GM23338 (cell line): ENCODE results near the gene RPS6KC1. TPM values are rescaled to one million over a fixed set of nuclear protein-coding genes. Genes with fewer than 3 reads are reported as not detected.
"Not testable (repeated sequence)": the region's sequence is repeated elsewhere in the genome, so short reads cannot be mapped to it uniquely, and the experiment has no call there.

ENCODE experiments used
- ATAC-seq: fragments of 200-7000 bp; cut with Tn5 transposase; 3 replicates; pipeline ENCODE4 v1.9.1; 2020
- DNase-seq: peaks from one replicate; pipeline ENCODE4 v3.0.0-alpha.2; 2015; ENCODE audit warnings: low spot score
- H2AFZ ChIP-seq: fragments of 200-600 bp; sonication (generic); 2 replicates; pipeline ENCODE4 v1.8.0; 2016; ENCODE audit warnings: antibody characterized with exemption, mild to moderate bottlenecking, moderate library complexity
- H3F3A ChIP-seq: fragments of 200-600 bp; sonication (generic); replicated peaks from 2 replicates; pipeline ENCODE4 v1.8.0; 2017; ENCODE audit warnings: antibody characterized with exemption, mixed run types, low read depth
- H3K27ac ChIP-seq: fragments of 200-600 bp; sonication (generic); 2 replicates; pipeline ENCODE4 v1.6.1; 2016; ENCODE audit warnings: low read depth
- H3K27me3 ChIP-seq: fragments of 200-600 bp; sonication (generic); 2 replicates; pipeline ENCODE4 v1.8.0; 2016; ENCODE audit warnings: mild to moderate bottlenecking, mixed run types, moderate library complexity; ENCODE audit not compliant: insufficient read depth
- H3K36me3 ChIP-seq: fragments of 200-600 bp; sonication (generic); 2 replicates; pipeline ENCODE4 v1.8.0; 2016; ENCODE audit warnings: mild to moderate bottlenecking; ENCODE audit not compliant: insufficient read depth
- H3K4me1 ChIP-seq: fragments of 200-600 bp; sonication (generic); 2 replicates; pipeline ENCODE4 v1.8.0; 2016; ENCODE audit warnings: mild to moderate bottlenecking, moderate library complexity; ENCODE audit not compliant: insufficient read depth
- H3K4me2 ChIP-seq: fragments of 200-600 bp; sonication (generic); 2 replicates; pipeline ENCODE4 v1.7.1; 2017; ENCODE audit warnings: mixed run types
- H3K4me3 ChIP-seq: fragments of 200-600 bp; sonication (generic); 2 replicates; pipeline ENCODE4 v1.6.1; 2016; ENCODE audit warnings: mixed run types
- H3K79me2 ChIP-seq: fragments of 200-600 bp; sonication (generic); replicated peaks from 2 replicates; pipeline ENCODE4 v1.8.0; 2017; ENCODE audit warnings: mild to moderate bottlenecking; ENCODE audit not compliant: insufficient read depth
- H3K9me2 ChIP-seq: fragments of 200-600 bp; sonication (generic); 2 replicates; pipeline ENCODE4 v1.8.0; 2017; ENCODE audit not compliant: insufficient read depth
- H4K20me1 ChIP-seq: fragments of 200-600 bp; sonication (generic); replicated peaks from 2 replicates; pipeline ENCODE4 v1.8.0; 2017; ENCODE audit warnings: mild to moderate bottlenecking; ENCODE audit not compliant: insufficient read depth
- H3K27ac Mint-ChIP-seq: 2 replicates; pipeline ENCODE4 v1.8.0; 2020; ENCODE audit warnings: inconsistent platforms, mild to moderate bottlenecking, moderate library complexity, mixed read lengths
- H3K27me3 Mint-ChIP-seq: 3 replicates; pipeline ENCODE4 v1.8.0; 2022; ENCODE audit warnings: low read depth, mild to moderate bottlenecking, moderate library complexity, mixed read lengths, inconsistent platforms; ENCODE audit not compliant: insufficient read depth, poor library complexity
- H3K36me3 Mint-ChIP-seq: 3 replicates; pipeline ENCODE4 v1.8.0; 2021; ENCODE audit warnings: low read depth, mild to moderate bottlenecking, inconsistent platforms, moderate library complexity, mixed read lengths
- H3K4me1 Mint-ChIP-seq: 3 replicates; pipeline ENCODE4 v1.8.0; 2020; ENCODE audit warnings: mild to moderate bottlenecking, inconsistent platforms, mixed read lengths
- H3K4me3 Mint-ChIP-seq: 3 replicates; pipeline ENCODE4 v1.8.0; 2021; ENCODE audit warnings: moderate library complexity, mild to moderate bottlenecking, inconsistent platforms, mixed read lengths
- H3K9me3 Mint-ChIP-seq: 3 replicates; pipeline ENCODE4 v1.8.0; 2020; ENCODE audit warnings: moderate library complexity, mild to moderate bottlenecking, inconsistent platforms, mixed read lengths
- CREB1 ChIP-seq: fragments of 250-450 bp; sonication (Bioruptor Pico); IDR thresholded peaks from 2 replicates; pipeline ENCODE4 v1.5.0; 2020; ENCODE audit warnings: low read depth, mild to moderate bottlenecking, moderate library complexity
- EZH2 ChIP-seq: fragments of 200-600 bp; sonication (generic); IDR thresholded peaks from one replicate; pipeline ENCODE4 v1.8.0; 2017; ENCODE audit warnings: antibody characterized with exemption, mild to moderate bottlenecking, low read depth; ENCODE audit not compliant: unreplicated experiment
- EZH2phosphoT487 ChIP-seq: fragments of 200-600 bp; sonication (generic); IDR thresholded peaks from one replicate; pipeline ENCODE4 v1.8.1; 2018; ENCODE audit warnings: antibody characterized with exemption; ENCODE audit not compliant: unreplicated experiment
- JUNB ChIP-seq: IDR thresholded peaks from one replicate; pipeline ENCODE4 v1.6.1; 2016; ENCODE audit warnings: antibody characterized with exemption; ENCODE audit not compliant: unreplicated experiment
- NANOG ChIP-seq: IDR thresholded peaks from 2 replicates; pipeline ENCODE4 v1.6.1; 2016; ENCODE audit warnings: antibody characterized with exemption, borderline replicate concordance
- POLR2AphosphoS5 ChIP-seq: IDR thresholded peaks from 2 replicates; pipeline ENCODE4 v1.6.1; 2016; ENCODE audit warnings: antibody characterized with exemption, low read depth
- STAT1 ChIP-seq: IDR thresholded peaks from one replicate; pipeline ENCODE4 v1.6.1; 2016; ENCODE audit warnings: antibody characterized with exemption; ENCODE audit not compliant: unreplicated experiment
- ZNF114 ChIP-seq: fragments of 250-450 bp; sonication (Bioruptor Pico); IDR thresholded peaks from 2 replicates; pipeline ENCODE4 v1.5.0; 2020; ENCODE audit warnings: mild to moderate bottlenecking, moderate library complexity
- ZNF331 ChIP-seq: fragments of 250-450 bp; sonication (Bioruptor Pico); IDR thresholded peaks from 2 replicates; pipeline ENCODE4 v1.5.0; 2020; ENCODE audit warnings: low read depth, mild to moderate bottlenecking, moderate library complexity
- polyA plus RNA-seq: library from polyadenylated mRNA; unstranded; fragments of >200 nt; fragmentation: Nextera tagmentation; extraction: Ambion mirVana; gene quantifications from 2 replicates; pipeline ENCODE4 v1.2.1, GENCODE V29; 2016
- total RNA-seq: library from RNA; depleted of rRNA; stranded (reverse); fragments of >200 nt; shearing (Covaris generic); gene quantifications from 2 replicates; pipeline ENCODE4 v1.2.3, GENCODE V29; 2014
- TF ChIP-seq, protein P1 (sequence below): IDR thresholded peaks from 2 replicates; pipeline ENCODE4 v1.6.1; 2016; ENCODE audit warnings: antibody characterized with exemption
- TF ChIP-seq, protein P2 (sequence below): IDR thresholded peaks from one replicate; pipeline ENCODE4 v1.6.1; 2018; ENCODE audit warnings: antibody characterized with exemption; ENCODE audit not compliant: unreplicated experiment

RPS6KC1 gene
- total and polyA plus RNA-seq, 2 experiments from 2014 or later, result 7.9 to 24.9 TPM

DNA sequence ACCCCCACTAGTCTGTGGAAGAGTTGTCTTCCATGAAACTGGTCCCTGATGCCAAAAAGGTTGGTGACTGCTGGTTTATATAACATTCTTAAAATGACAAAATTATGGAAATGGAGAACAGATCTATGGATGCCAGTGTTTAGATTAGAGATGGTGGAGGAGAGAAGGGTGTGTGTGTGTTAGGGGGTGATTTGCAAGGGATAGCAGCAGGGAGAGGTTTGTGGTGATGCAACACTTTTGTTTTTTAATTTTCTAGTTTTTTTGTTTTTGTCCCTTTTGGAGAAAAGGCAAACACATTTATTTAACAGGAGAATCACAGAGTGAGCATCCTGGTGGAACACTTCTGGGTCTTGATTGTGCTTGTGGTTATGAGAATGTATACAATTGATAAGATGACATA is 143.8 kb downstream of the RPS6KC1 start:
- H3K9me3 Mint-ChIP-seq, result peaks cover 7% of the 10 kb centered on the region; the same call in 1 of the 3 replicates
- TF ChIP-seq, protein P1, sequence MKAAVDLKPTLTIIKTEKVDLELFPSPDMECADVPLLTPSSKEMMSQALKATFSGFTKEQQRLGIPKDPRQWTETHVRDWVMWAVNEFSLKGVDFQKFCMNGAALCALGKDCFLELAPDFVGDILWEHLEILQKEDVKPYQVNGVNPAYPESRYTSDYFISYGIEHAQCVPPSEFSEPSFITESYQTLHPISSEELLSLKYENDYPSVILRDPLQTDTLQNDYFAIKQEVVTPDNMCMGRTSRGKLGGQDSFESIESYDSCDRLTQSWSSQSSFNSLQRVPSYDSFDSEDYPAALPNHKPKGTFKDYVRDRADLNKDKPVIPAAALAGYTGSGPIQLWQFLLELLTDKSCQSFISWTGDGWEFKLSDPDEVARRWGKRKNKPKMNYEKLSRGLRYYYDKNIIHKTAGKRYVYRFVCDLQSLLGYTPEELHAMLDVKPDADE, result no peak
- TF ChIP-seq ZNF114 (CRISPR knock-in tag) (no peak), ZNF331 (no peak), POLR2AphosphoS5 (no peak)
- H3K36me3 Mint-ChIP-seq, result peaks cover 27% of the 10 kb centered on the region
- ATAC-seq, result no peak
- H3K27me3 Mint-ChIP-seq, result no peaks in the 10 kb centered on the region
- no peaks in the 10 kb centered on the region for H3K36me3 ChIP-seq
- peaks cover 3% of the 10 kb centered on the region; the same call in 1 of the 2 replicates for H3K79me2 ChIP-seq
- H3K4me2 ChIP-seq, result no peak overlapping the region
- H3K4me3 Mint-ChIP-seq, result no peak overlapping the region
- H3K27ac Mint-ChIP-seq, result no peak overlapping the region
- H3K27ac ChIP-seq, result no peak overlapping the region
- H3K4me3 ChIP-seq, result no peak overlapping the region
- no peaks in the 10 kb centered on the region for H4K20me1 ChIP-seq
- DNase-seq, result no peak
- H3F3A ChIP-seq, result no peaks in the 10 kb centered on the region
- peaks cover 3% of the 10 kb centered on the region; the same call in 1 of the 2 replicates for H3K4me1 ChIP-seq
- H3K4me1 Mint-ChIP-seq, result no peaks in the 10 kb centered on the region
- H3K9me2 ChIP-seq, result 0 out of 2 replicates have a peak, but pooled peaks cover 4% of the 10 kb centered on the region
- H2AFZ ChIP-seq, result no peak overlapping the region
- no peaks in the 10 kb centered on the region for H3K27me3 ChIP-seq

DNA sequence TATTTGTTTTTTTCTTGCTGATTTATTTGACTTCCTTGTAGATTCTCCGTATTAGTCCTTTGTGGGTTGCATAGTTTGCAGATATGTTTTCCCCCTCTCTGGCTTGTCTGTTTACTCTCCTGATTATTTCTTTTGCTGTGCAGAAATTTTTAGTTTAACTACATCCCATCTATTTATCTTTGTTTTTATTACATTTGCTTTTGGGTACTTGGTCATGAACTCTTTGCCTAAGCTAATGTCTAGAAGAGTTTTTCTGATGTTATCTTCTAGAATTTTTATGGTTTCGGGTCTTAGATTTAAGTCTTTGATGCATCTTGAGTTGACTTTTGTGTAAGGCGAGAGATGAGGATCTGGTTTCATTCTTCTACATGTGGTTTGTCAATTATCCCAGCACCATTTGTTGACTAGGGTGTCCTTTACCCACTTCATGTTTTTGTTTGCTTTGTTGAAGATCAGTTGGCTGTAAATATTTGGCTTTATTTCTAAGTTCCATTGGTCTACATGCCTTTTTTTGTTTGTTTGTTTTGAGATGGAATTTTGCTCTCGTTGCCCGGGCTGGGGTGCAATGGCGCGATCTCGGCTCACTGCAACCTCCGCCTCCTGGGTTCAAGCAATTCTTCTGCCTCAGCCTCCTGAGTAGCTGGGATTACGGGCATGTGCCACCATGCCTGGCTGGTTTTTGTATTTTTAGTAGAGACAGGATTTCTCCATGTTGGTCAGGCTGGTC is 145.4 kb downstream of the RPS6KC1 start:
- peaks cover 31% of the 10 kb centered on the region for H3K36me3 Mint-ChIP-seq
- not testable (repeated sequence) for H3K36me3 ChIP-seq, H3K4me3 Mint-ChIP-seq, DNase-seq, H3K27ac ChIP-seq, H3K9me3 Mint-ChIP-seq, H3K9me2 ChIP-seq, H3K27ac Mint-ChIP-seq, H3K79me2 ChIP-seq, H2AFZ ChIP-seq, H3K4me2 ChIP-seq, H3K4me1 Mint-ChIP-seq, H3K27me3 Mint-ChIP-seq, H3F3A ChIP-seq, H3K4me1 ChIP-seq, H3K27me3 ChIP-seq, H3K4me3 ChIP-seq, ATAC-seq, H4K20me1 ChIP-seq

DNA sequence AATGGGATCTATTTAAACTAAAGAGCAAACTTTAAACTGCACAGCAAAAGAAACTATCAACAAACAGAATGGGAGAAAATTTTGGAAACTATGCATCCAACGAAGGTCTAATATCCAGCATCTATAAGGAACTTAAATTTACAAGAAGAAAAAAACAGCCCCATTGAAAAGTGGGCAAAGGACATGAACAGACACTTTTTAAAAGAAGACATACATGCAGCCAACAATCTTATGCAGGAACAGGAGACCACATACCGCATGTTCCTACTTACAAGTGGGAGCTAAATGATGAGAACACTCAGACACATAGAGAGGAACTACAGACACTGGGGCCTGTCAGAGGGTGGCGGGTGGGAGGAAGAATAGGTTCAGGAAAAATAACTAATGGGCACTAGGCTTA is 149.6 kb downstream of the RPS6KC1 start:
- Mint-ChIP-seq H3K27me3 (no peaks in the 10 kb centered on the region), H3K9me3 (peaks cover 4% of the 10 kb centered on the region; the same call in 1 of the 3 replicates), H3K36me3 (peaks cover 26% of the 10 kb centered on the region), H3K27ac (no peak overlapping the region), H3K4me3 (no peak overlapping the region), H3K4me1 (peaks cover 5% of the 10 kb centered on the region; the same call in 1 of the 3 replicates)
- Histone ChIP-seq H3K27me3 (no peaks in the 10 kb centered on the region), H4K20me1 (no peaks in the 10 kb centered on the region), H3K4me3 (no peak overlapping the region), H3K4me1 (no peaks in the 10 kb centered on the region; the same call in 1 of the 2 replicates), H2AFZ (no peak overlapping the region), H3K79me2 (peaks cover 3% of the 10 kb centered on the region; the same call in 1 of the 2 replicates), H3K27ac (no peak overlapping the region), H3K9me2 (0 out of 2 replicates have a peak, but pooled peaks cover 7% of the 10 kb centered on the region), H3K4me2 (no peak overlapping the region), H3K36me3 (no peaks in the 10 kb centered on the region), H3F3A (no peaks in the 10 kb centered on the region)
- DNase-seq (no peak), ATAC-seq (no peak)
- TF ChIP-seq STAT1, result no peak
- TF ChIP-seq EZH2, result no peak
- TF ChIP-seq POLR2AphosphoS5, result no peak
- no peak for TF ChIP-seq ZNF114 (CRISPR knock-in tag)
- no peak for TF ChIP-seq JUNB
- TF ChIP-seq CREB1 (CRISPR knock-in tag), result no peak
- no peak for TF ChIP-seq EZH2phosphoT487
- TF ChIP-seq, protein P2, sequence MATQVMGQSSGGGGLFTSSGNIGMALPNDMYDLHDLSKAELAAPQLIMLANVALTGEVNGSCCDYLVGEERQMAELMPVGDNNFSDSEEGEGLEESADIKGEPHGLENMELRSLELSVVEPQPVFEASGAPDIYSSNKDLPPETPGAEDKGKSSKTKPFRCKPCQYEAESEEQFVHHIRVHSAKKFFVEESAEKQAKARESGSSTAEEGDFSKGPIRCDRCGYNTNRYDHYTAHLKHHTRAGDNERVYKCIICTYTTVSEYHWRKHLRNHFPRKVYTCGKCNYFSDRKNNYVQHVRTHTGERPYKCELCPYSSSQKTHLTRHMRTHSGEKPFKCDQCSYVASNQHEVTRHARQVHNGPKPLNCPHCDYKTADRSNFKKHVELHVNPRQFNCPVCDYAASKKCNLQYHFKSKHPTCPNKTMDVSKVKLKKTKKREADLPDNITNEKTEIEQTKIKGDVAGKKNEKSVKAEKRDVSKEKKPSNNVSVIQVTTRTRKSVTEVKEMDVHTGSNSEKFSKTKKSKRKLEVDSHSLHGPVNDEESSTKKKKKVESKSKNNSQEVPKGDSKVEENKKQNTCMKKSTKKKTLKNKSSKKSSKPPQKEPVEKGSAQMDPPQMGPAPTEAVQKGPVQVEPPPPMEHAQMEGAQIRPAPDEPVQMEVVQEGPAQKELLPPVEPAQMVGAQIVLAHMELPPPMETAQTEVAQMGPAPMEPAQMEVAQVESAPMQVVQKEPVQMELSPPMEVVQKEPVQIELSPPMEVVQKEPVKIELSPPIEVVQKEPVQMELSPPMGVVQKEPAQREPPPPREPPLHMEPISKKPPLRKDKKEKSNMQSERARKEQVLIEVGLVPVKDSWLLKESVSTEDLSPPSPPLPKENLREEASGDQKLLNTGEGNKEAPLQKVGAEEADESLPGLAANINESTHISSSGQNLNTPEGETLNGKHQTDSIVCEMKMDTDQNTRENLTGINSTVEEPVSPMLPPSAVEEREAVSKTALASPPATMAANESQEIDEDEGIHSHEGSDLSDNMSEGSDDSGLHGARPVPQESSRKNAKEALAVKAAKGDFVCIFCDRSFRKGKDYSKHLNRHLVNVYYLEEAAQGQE, result no peak
- no peak for TF ChIP-seq NANOG
